ENCODE data around the gene CEMIP.

GRCh38 chr15:80735344-80735743 lies 43.8 kb upstream of the CEMIP start:
- TF ChIP-seq CHD4 (IDR thresholded peaks at IDR 0.05) (no peak), BHLHE40 (IDR thresholded peaks at IDR 0.05; ENCODE audit: borderline replicate concordance in 1 of 2, low read depth in 2 of 2, low read length in 1 of 2) (no peak), MXI1 (IDR thresholded peaks at IDR 0.05; ENCODE audit: low read depth, low read length) (no peak), NR2F1 (conservative IDR thresholded peaks at IDR 0.05) (no peak)

Data from GM12878 (cell line).